NT2/D1 (cell line): ENCODE results near the gene FRMPD1.

Experiments used
- DNase-seq: peaks from one replicate; pipeline ENCODE4 v3.0.0-alpha.2; 2011; ENCODE audit warnings: low read depth, low spot score
- H3K27me3 ChIP-seq: 2 replicates; pipeline ENCODE4 v1.6.0; 2011; ENCODE audit warnings: mild to moderate bottlenecking; ENCODE audit not compliant: insufficient read length, insufficient read depth
- H3K36me3 ChIP-seq: 2 replicates; pipeline ENCODE4 v1.6.1; 2011; ENCODE audit warnings: mild to moderate bottlenecking, low read length, mixed read lengths; ENCODE audit not compliant: insufficient read depth, insufficient read length
- H3K4me1 ChIP-seq: 2 replicates; pipeline ENCODE4 v1.5.1; 2011; ENCODE audit not compliant: insufficient read depth, insufficient read length
- H3K4me3 ChIP-seq: 2 replicates; pipeline ENCODE4 v1.5.1; 2011; ENCODE audit warnings: low read depth; ENCODE audit not compliant: insufficient read length
- H3K9ac ChIP-seq: 2 replicates; pipeline ENCODE4 v1.6.0; 2011; ENCODE audit warnings: low read depth; ENCODE audit not compliant: insufficient read length
- H3K9me3 ChIP-seq: 2 replicates; pipeline ENCODE4 v1.5.1; 2011; ENCODE audit warnings: mild to moderate bottlenecking, low read length; ENCODE audit not compliant: insufficient read depth
- SUZ12 ChIP-seq: IDR thresholded peaks from 2 replicates; pipeline ENCODE4 v1.6.1; 2011; ENCODE audit not compliant: insufficient read length, insufficient read depth; ENCODE audit errors: extremely low read depth
- YY1 ChIP-seq: IDR thresholded peaks from 2 replicates; pipeline ENCODE4 v1.6.1; 2011; ENCODE audit not compliant: insufficient read length, insufficient read depth
- ZNF274 ChIP-seq: IDR thresholded peaks from 2 replicates; pipeline ENCODE4 v1.6.1; 2011; ENCODE audit warnings: mild to moderate bottlenecking, low read depth, low read length

FRMPD1 gene

GRCh38 chr9:37739222-37739621, 88.5 kb downstream of the FRMPD1 start:
- TF ChIP-seq ZNF274, result no peak
- TF ChIP-seq SUZ12, result no peak
- no peak for TF ChIP-seq YY1
- H3K27me3 ChIP-seq, result peaks cover 2% of the 10 kb centered on the region
- H3K36me3 ChIP-seq, result no peaks in the 10 kb centered on the region
- H3K4me3 ChIP-seq, result no peak overlapping the region
- peaks cover 11% of the 10 kb centered on the region for H3K4me1 ChIP-seq
- DNase-seq, result no peak
- H3K9me3 ChIP-seq, result no peaks in the 10 kb centered on the region
- no peak overlapping the region for H3K9ac ChIP-seq

DNA sequence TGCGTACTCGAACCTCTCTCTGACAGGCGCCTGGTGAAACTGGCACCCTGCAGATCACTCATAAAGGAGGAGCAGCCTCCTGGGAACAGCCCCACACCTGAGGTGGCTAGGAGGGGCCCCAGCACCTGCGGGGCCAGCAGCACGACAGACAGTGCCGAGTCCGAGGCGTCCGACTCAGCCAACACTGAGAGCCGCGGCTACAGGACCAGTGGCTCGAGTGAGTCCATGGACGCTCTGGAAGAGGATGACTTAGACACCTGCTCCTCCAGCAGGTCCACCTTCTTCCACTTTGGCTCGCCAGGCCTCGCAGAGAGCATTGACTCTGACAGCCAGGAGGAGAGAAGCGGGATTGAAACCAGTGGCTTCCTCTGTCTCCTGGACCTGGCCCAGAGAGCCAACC, 89.4 kb downstream of the FRMPD1 start:
- no peak for DNase-seq
- Histone ChIP-seq H3K9ac (no peak overlapping the region), H3K36me3 (no peaks in the 10 kb centered on the region), H3K27me3 (peaks cover 2% of the 10 kb centered on the region), H3K4me1 (peaks cover 11% of the 10 kb centered on the region), H3K4me3 (no peak overlapping the region), H3K9me3 (no peaks in the 10 kb centered on the region)
- TF ChIP-seq ZNF274 (no peak), SUZ12 (no peak), YY1 (no peak)

DNA sequence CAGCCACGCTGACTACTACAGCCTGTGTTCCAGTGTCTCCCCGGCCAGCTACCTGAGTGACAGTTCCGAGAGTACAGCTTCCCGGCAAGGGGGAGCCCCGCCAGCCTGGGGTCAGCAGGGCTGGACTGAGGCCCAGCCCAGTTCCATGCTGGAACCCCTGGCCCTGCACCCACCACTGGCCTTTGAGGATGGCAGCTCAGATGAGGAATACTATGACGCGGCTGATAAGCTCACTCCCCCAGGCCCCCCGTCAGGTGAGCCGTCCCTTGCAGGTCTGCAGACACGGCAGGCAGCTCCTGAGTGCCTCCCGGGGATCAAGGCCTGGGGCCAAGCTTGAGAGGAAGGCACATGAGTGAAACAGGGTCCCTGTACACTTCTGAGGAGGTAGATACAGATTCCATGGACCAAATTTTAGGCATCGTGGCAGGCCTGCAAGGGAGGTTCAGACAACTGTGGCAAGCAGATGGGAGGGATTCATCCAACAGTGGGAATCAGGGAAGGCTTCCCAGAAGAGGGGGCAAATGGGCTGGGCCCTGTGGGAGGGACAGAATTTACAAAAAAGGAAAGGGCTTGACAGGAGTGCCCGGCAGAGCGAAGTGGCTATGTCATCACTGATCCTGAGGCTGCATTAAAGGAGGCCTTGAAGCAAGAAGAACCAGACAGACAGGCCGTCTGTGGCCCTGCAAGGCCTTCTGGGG, 90.0 kb downstream of the FRMPD1 start:
- Histone ChIP-seq H3K36me3 (no peaks in the 10 kb centered on the region), H3K9ac (no peak overlapping the region), H3K4me1 (peaks cover 11% of the 10 kb centered on the region), H3K4me3 (no peak overlapping the region), H3K27me3 (peaks cover 2% of the 10 kb centered on the region), H3K9me3 (no peaks in the 10 kb centered on the region)
- TF ChIP-seq ZNF274, result no peak
- TF ChIP-seq SUZ12, result no peak
- no peak for TF ChIP-seq YY1
- no peak for DNase-seq

- peaks cover 4% of the 10 kb centered on the region for H3K4me1 ChIP-seq
- no peak for TF ChIP-seq SUZ12
- no peak for TF ChIP-seq ZNF274
- TF ChIP-seq YY1, result no peak
- H3K9ac ChIP-seq, result no peak overlapping the region
- H3K36me3 ChIP-seq, result no peaks in the 10 kb centered on the region
- H3K4me3 ChIP-seq, result no peak overlapping the region
- no peaks in the 10 kb centered on the region for H3K9me3 ChIP-seq
- no peak for DNase-seq
- H3K27me3 ChIP-seq, result no peaks in the 10 kb centered on the region
Observed at GRCh38 chr9:37745970-37746369, 95.2 kb downstream of the FRMPD1 start.

- TF ChIP-seq SUZ12 (no peak), YY1 (no peak), ZNF274 (no peak)
- H3K36me3 ChIP-seq, result no peaks in the 10 kb centered on the region
- no peaks in the 10 kb centered on the region for H3K27me3 ChIP-seq
- DNase-seq, result no peak
- no peak overlapping the region for H3K4me3 ChIP-seq
- H3K9ac ChIP-seq, result peak overlapping the region; percentile 15
- H3K4me1 ChIP-seq, result peaks cover 2% of the 10 kb centered on the region
- H3K9me3 ChIP-seq, result no peaks in the 10 kb centered on the region
Observed at GRCh38 chr9:37746448-37747270, 95.9 kb downstream of the FRMPD1 start.

GRCh38 chr9:37747271-37747753, 96.6 kb downstream of the FRMPD1 start:
- Histone ChIP-seq H3K9me3 (no peaks in the 10 kb centered on the region), H3K4me3 (no peak overlapping the region), H3K27me3 (no peaks in the 10 kb centered on the region), H3K36me3 (no peaks in the 10 kb centered on the region), H3K9ac (no peak overlapping the region), H3K4me1 (peaks cover 2% of the 10 kb centered on the region)
- no peak for TF ChIP-seq ZNF274
- no peak for TF ChIP-seq YY1
- TF ChIP-seq SUZ12, result no peak
- peak; percentile 44 for DNase-seq

- Histone ChIP-seq H3K4me3 (no peak overlapping the region), H3K9me3 (peaks cover 5% of the 10 kb centered on the region; the same call in 1 of the 2 replicates), H3K4me1 (peaks cover 2% of the 10 kb centered on the region), H3K9ac (no peak overlapping the region), H3K27me3 (no peaks in the 10 kb centered on the region), H3K36me3 (no peaks in the 10 kb centered on the region)
- TF ChIP-seq ZNF274, result no peak
- TF ChIP-seq YY1, result no peak
- DNase-seq, result no peak
Observed at GRCh38 chr9:37749129-37749528, 98.4 kb downstream of the FRMPD1 start.
